GM03348 (cell line): ENCODE results near the gene RAD51B.
A peak's percentile ranks its signal among the peaks of the same experiment; 100 is the strongest.
"Not testable (repeated sequence)": the region's sequence is repeated elsewhere in the genome, so short reads cannot be mapped to it uniquely, and the experiment has no call there.

Source experiments
- DNase-seq: peaks from one replicate; pipeline ENCODE4 v3.0.0; 2012; ENCODE audit warnings: low spot score

RAD51B gene

GRCh38 chr14:68409387-68409786, 589.8 kb downstream of the RAD51B start:
- DNase-seq = peak; percentile 39

- no peak for DNase-seq
Measured at GRCh38 chr14:68412505-68413465, 593.2 kb downstream of the RAD51B start.

GRCh38 chr14:68413509-68413908, 593.9 kb downstream of the RAD51B start:
- no peak for DNase-seq

GRCh38 chr14:68414121-68414520, 594.5 kb downstream of the RAD51B start:
- DNase-seq = no peak

- no peak for DNase-seq
Measured at GRCh38 chr14:68416171-68416570, 596.6 kb downstream of the RAD51B start.

GRCh38 chr14:68417009-68417650, 597.6 kb downstream of the RAD51B start:
- DNase-seq = no peak

- no peak for DNase-seq
Measured at GRCh38 chr14:68418174-68419118, 598.9 kb downstream of the RAD51B start.

GRCh38 chr14:68420350-68420749, 600.8 kb downstream of the RAD51B start:
- DNase-seq = no peak

- no peak for DNase-seq
Measured at GRCh38 chr14:68421116-68421515, 601.5 kb downstream of the RAD51B start.

GRCh38 chr14:68423686-68424085, 604.1 kb downstream of the RAD51B start:
- no peak for DNase-seq

- DNase-seq = no peak
Measured at GRCh38 chr14:68424443-68425172, 605.0 kb downstream of the RAD51B start.

GRCh38 chr14:68426661-68427549, 607.3 kb downstream of the RAD51B start:
- no peak for DNase-seq

- no peak for DNase-seq
Measured at GRCh38 chr14:68427550-68427890, 607.9 kb downstream of the RAD51B start.

GRCh38 chr14:68428900-68429299, 609.3 kb downstream of the RAD51B start:
- DNase-seq = not testable (repeated sequence)

- not testable (repeated sequence) for DNase-seq
Measured at GRCh38 chr14:68434173-68434572, 614.6 kb downstream of the RAD51B start.

- not testable (repeated sequence) for DNase-seq
Measured at GRCh38 chr14:68435631-68436030, 616.1 kb downstream of the RAD51B start.

GRCh38 chr14:68439676-68440075, 620.1 kb downstream of the RAD51B start:
- DNase-seq = no peak

GRCh38 chr14:68440820-68441219, 621.2 kb downstream of the RAD51B start:
- DNase-seq = no peak

GRCh38 chr14:68441542-68441941, 622.0 kb downstream of the RAD51B start:
- no peak for DNase-seq

GRCh38 chr14:68442828-68443629, 623.5 kb downstream of the RAD51B start:
- peak; percentile 36 for DNase-seq
